ENCODE results near the gene POLE. TPM values are rescaled to one million over a fixed set of nuclear protein-coding genes. Genes with fewer than 3 reads are reported as not detected.

The POLE gene
- total RNA-seq, 8 experiments from 2014 or later: 4.6 to 80.2 (median 12.4) TPM

- 30 to 43% (median 36%) methylated on average over 1 to 4 of the region's 58 CpGs; no CpG with 5 or more reads in 1 of the 10 experiments for WGBS, 10 experiments
- peak overlapping the region in 1 of 2 donors; percentile 56 for H3K27ac ChIP-seq
- peaks cover 14 to 25% of the 10 kb centered on the region in 2 donors for H3K4me1 ChIP-seq (replicated peaks in 1 of 2)
- ATAC-seq (replicated peaks in 6 of 8): peak in 1 of 8 experiments; percentile 9
- H3K4me3 ChIP-seq: peak overlapping the region; percentile 29 to 42 (median 41)
- in situ Hi-C loops (cut with MboI; ENCODE audit: low pct_unique_long_range_greater_than_20kb in 2 of 9, low sequenced_read_pairs in 9 of 9, unreplicated experiment in 9 of 9): no loop called here
Measured at GRCh38 chr12:132597333-132598316, 89.5 kb downstream of the POLE start.

GRCh38 chr12:132596016-132596415 lies 91.1 kb downstream of the POLE start:
- ATAC-seq (replicated peaks in 6 of 8): no peak
- 65 to 90% (median 84%) methylated on average over 2 to 13 of the region's 18 CpGs; no CpG with 5 or more reads in 6 of the 10 experiments for WGBS, 10 experiments
- no peak overlapping the region for H3K4me3 ChIP-seq

GRCh38 chr12:132595183-132595582 lies 92.0 kb downstream of the POLE start:
- Histone ChIP-seq H3K27ac (no peak overlapping the region), H3K4me1 (replicated peaks in 1 of 2) (peaks cover 6 to 12% of the 10 kb centered on the region in 2 donors), H3K4me3 (no peak overlapping the region)
- ATAC-seq (replicated peaks in 6 of 8): no peak
- in situ Hi-C loops (cut with MboI; ENCODE audit: low pct_unique_long_range_greater_than_20kb in 2 of 9, low sequenced_read_pairs in 9 of 9, unreplicated experiment in 9 of 9): no loop called here
- WGBS, 10 experiments: 50 to 95% (median 70%) methylated on average over 2 to 7 of the region's 11 CpGs; no CpG with 5 or more reads in 5 of the 10 experiments

More at GRCh38 chr12:132596016-132596415, 91.1 kb downstream of the POLE start:
- H3K4me1 ChIP-seq (replicated peaks in 1 of 2): peaks cover 9 to 20% of the 10 kb centered on the region in 2 donors
- H3K27ac ChIP-seq: no peak overlapping the region
- in situ Hi-C loops (cut with MboI; ENCODE audit: low pct_unique_long_range_greater_than_20kb in 2 of 9, low sequenced_read_pairs in 9 of 9, unreplicated experiment in 9 of 9): no loop called here

GRCh38 chr12:132593938-132594358 lies 93.2 kb downstream of the POLE start:
- Histone ChIP-seq H3K4me3 (peak overlapping the region in 4 of 5 donors; percentile 6 to 17 (median 13)), H3K27ac (peak overlapping the region; percentile 51 to 60), H3K4me1 (replicated peaks in 1 of 2) (peaks cover 6 to 10% of the 10 kb centered on the region in 2 donors)
- WGBS, 10 experiments: 0 to 60% (median 2%) methylated on average over 3 to 8 of the region's 11 CpGs; no CpG with 5 or more reads in 4 of the 10 experiments
- ATAC-seq (replicated peaks in 6 of 8): peak; percentile 95 to 99 (median 98)
- in situ Hi-C loops (cut with MboI; ENCODE audit: low pct_unique_long_range_greater_than_20kb in 2 of 9, low sequenced_read_pairs in 9 of 9, unreplicated experiment in 9 of 9): no loop called here

GRCh38 chr12:132593521-132593920 lies 93.6 kb downstream of the POLE start:
- peak overlapping the region; percentile 51 to 60 for H3K27ac ChIP-seq
- peak overlapping the region in 4 of 5 donors; percentile 6 to 17 (median 13) for H3K4me3 ChIP-seq
- ATAC-seq (replicated peaks in 6 of 8): peak in 7 of 8 experiments; percentile 3 to 58 (median 28)
- H3K4me1 ChIP-seq (replicated peaks in 1 of 2): peaks cover 6 to 10% of the 10 kb centered on the region in 2 donors
- in situ Hi-C loops (cut with MboI; ENCODE audit: low pct_unique_long_range_greater_than_20kb in 2 of 9, low sequenced_read_pairs in 9 of 9, unreplicated experiment in 9 of 9): no loop called here
- 40 to 100% (median 57%) methylated on average over 1 to 11 of the region's 18 CpGs; no CpG with 5 or more reads in 4 of the 10 experiments for WGBS, 10 experiments

GRCh38 chr12:132593071-132593470 lies 94.1 kb downstream of the POLE start:
- Histone ChIP-seq H3K4me3 (no peak overlapping the region), H3K27ac (peak overlapping the region in 1 of 2 donors; percentile 60)
- 44 to 100% (median 71%) methylated on average over 2 to 14 of the region's 21 CpGs; no CpG with 5 or more reads in 3 of the 10 experiments for WGBS, 10 experiments

GRCh38 chr12:132592282-132592970 lies 94.7 kb downstream of the POLE start:
- 60 to 100% (median 64%) methylated on average over 1 to 10 of the region's 38 CpGs; no CpG with 5 or more reads in 5 of the 10 experiments for WGBS, 10 experiments
- Histone ChIP-seq H3K27ac (no peak overlapping the region), H3K4me1 (replicated peaks in 1 of 2) (peaks cover 6 to 10% of the 10 kb centered on the region in 2 donors), H3K4me3 (no peak overlapping the region)
- no peak for ATAC-seq (replicated peaks in 6 of 8)
- in situ Hi-C loops (cut with MboI; ENCODE audit: low pct_unique_long_range_greater_than_20kb in 2 of 9, low sequenced_read_pairs in 9 of 9, unreplicated experiment in 9 of 9): no loop called here

More at GRCh38 chr12:132593071-132593470, 94.1 kb downstream of the POLE start:
- H3K4me1 ChIP-seq (replicated peaks in 1 of 2): peaks cover 6 to 10% of the 10 kb centered on the region in 2 donors
- in situ Hi-C loops (cut with MboI; ENCODE audit: low pct_unique_long_range_greater_than_20kb in 2 of 9, low sequenced_read_pairs in 9 of 9, unreplicated experiment in 9 of 9): no loop called here
- no peak for ATAC-seq (replicated peaks in 6 of 8)

- 0 to 90% (median 71%) methylated on average over 1 to 17 of the region's 45 CpGs; no CpG with 5 or more reads in 3 of the 10 experiments for WGBS, 10 experiments
- H3K4me1 ChIP-seq (replicated peaks in 1 of 2): peaks cover 6 to 10% of the 10 kb centered on the region in 2 donors
- in situ Hi-C loops (cut with MboI; ENCODE audit: low pct_unique_long_range_greater_than_20kb in 2 of 9, low sequenced_read_pairs in 9 of 9, unreplicated experiment in 9 of 9): no loop called here
- ATAC-seq (replicated peaks in 6 of 8): no peak
- H3K4me3 ChIP-seq: no peak overlapping the region
- no peak overlapping the region for H3K27ac ChIP-seq
Measured at GRCh38 chr12:132591107-132591935, 95.8 kb downstream of the POLE start.

- Histone ChIP-seq H3K27ac (no peak overlapping the region), H3K4me1 (replicated peaks in 1 of 2) (peaks cover 6 to 10% of the 10 kb centered on the region in 2 donors), H3K4me3 (no peak overlapping the region)
- WGBS, 10 experiments: 50 to 83% (median 75%) methylated on average over 2 to 11 of the region's 19 CpGs; no CpG with 5 or more reads in 4 of the 10 experiments
- in situ Hi-C loops (cut with MboI; ENCODE audit: low pct_unique_long_range_greater_than_20kb in 2 of 9, low sequenced_read_pairs in 9 of 9, unreplicated experiment in 9 of 9): no loop called here
- ATAC-seq (replicated peaks in 6 of 8): no peak
Measured at GRCh38 chr12:132588821-132589669, 98.1 kb downstream of the POLE start.

- Histone ChIP-seq H3K27ac (no peak overlapping the region), H3K4me3 (no peak overlapping the region), H3K4me1 (replicated peaks in 1 of 2) (peaks cover 1 to 6% of the 10 kb centered on the region in 2 donors)
- in situ Hi-C loops (cut with MboI; ENCODE audit: low pct_unique_long_range_greater_than_20kb in 2 of 9, low sequenced_read_pairs in 9 of 9, unreplicated experiment in 9 of 9): no loop called here
- WGBS, 10 experiments: 40 to 73% (median 63%) methylated on average over 1 to 6 of the region's 6 CpGs; no CpG with 5 or more reads in 6 of the 10 experiments
- no peak for ATAC-seq (replicated peaks in 6 of 8)
Measured at GRCh38 chr12:132588319-132588718, 98.8 kb downstream of the POLE start.

- in situ Hi-C loops (cut with MboI; ENCODE audit: low pct_unique_long_range_greater_than_20kb in 2 of 9, low sequenced_read_pairs in 9 of 9, unreplicated experiment in 9 of 9): no loop called here
- H3K4me3 ChIP-seq: no peak overlapping the region
- ATAC-seq (replicated peaks in 6 of 8): no peak
- H3K27ac ChIP-seq: no peak overlapping the region
- H3K4me1 ChIP-seq (replicated peaks in 1 of 2): peaks cover under 1 to 1% of the 10 kb centered on the region in 2 donors
- 43 to 80% methylated on average over 1 to 2 of the region's 3 CpGs; no CpG with 5 or more reads in 8 of the 10 experiments for WGBS, 10 experiments
Measured at GRCh38 chr12:132587781-132588180, 99.4 kb downstream of the POLE start.

Data from motor neuron (in vitro differentiated cells).